ENCODE data around the gene RNF4.

- TF ChIP-seq TSHZ2 (CRISPR knock-in tag; IDR thresholded peaks at IDR 0.05) (no peak), ZNF565 (CRISPR knock-in tag; conservative IDR thresholded peaks at IDR 0.05; ENCODE audit: low read depth) (no peak), ZC3H10 (CRISPR knock-in tag; IDR thresholded peaks at IDR 0.05) (no peak), ZFP3 (CRISPR knock-in tag; IDR thresholded peaks at IDR 0.05) (no peak), SNAI2 (CRISPR knock-in tag; IDR thresholded peaks at IDR 0.05) (no peak), GLIS3 (CRISPR knock-in tag; IDR thresholded peaks at IDR 0.05) (no peak), ZNF8 (CRISPR knock-in tag; IDR thresholded peaks at IDR 0.05) (no peak), OSR1 (CRISPR knock-in tag; IDR thresholded peaks at IDR 0.05) (no peak), ISL1 (CRISPR knock-in tag; IDR thresholded peaks at IDR 0.05) (no peak), ARNTL (CRISPR knock-in tag; IDR thresholded peaks at IDR 0.05; ENCODE audit: borderline replicate concordance, low read depth) (no peak), TCF4 (CRISPR knock-in tag; IDR thresholded peaks at IDR 0.05; ENCODE audit: borderline replicate concordance) (no peak), PATZ1 (CRISPR knock-in tag; IDR thresholded peaks at IDR 0.05; ENCODE audit: borderline replicate concordance) (no peak)
Observed at GRCh38 chr4:2551118-2551517, 82.2 kb downstream of the RNF4 start.

Measured in SK-N-SH treated with all-trans-retinoic acid at 6 μM for 48 hours (cell line).